ENCODE measurements around the gene CDC45.
"Not testable (repeated sequence)": the region's sequence is repeated elsewhere in the genome, so short reads cannot be mapped to it uniquely, and the experiment has no call there.

Gene CDC45, protein sequence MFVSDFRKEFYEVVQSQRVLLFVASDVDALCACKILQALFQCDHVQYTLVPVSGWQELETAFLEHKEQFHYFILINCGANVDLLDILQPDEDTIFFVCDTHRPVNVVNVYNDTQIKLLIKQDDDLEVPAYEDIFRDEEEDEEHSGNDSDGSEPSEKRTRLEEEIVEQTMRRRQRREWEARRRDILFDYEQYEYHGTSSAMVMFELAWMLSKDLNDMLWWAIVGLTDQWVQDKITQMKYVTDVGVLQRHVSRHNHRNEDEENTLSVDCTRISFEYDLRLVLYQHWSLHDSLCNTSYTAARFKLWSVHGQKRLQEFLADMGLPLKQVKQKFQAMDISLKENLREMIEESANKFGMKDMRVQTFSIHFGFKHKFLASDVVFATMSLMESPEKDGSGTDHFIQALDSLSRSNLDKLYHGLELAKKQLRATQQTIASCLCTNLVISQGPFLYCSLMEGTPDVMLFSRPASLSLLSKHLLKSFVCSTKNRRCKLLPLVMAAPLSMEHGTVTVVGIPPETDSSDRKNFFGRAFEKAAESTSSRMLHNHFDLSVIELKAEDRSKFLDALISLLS

DNA sequence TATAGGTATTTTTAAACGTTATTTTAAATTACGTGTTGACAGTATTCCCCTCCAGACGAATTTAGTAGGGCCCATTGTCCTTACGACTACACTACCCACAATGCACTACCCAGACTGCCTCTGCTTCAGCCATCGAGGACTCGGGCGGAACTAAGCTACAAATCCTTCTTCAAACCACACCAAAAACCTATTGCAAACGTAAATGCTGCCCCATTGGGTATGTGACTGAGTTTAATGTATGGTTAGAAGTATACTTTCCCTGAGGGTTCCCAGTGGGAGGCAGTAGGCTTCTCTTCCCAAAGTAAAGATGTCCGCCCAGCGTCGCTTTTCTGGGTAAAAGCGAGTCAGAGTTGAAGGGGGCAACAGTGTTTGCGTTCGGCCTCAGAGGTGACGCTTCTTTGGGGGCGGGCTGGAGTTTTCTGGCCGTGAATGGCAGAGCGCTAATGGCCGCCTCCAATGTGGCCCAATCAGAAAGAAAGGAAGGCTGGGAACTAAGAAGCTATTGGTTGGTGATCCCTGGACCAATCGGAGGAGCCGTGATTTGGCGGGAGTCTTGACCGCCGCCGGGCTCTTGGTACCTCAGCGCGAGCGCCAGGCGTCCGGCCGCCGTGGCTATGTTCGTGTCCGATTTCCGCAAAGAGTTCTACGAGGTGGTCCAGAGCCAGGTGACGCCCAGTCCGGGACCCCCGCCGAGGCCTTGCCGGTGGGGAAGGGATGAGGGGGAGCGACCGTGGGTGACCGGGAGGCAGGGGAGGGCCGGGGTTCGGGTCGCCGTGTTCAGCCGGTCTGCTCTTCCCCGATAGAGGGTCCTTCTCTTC, at the start of gene CDC45:
TSS of gene CDC45 (plus strand) at position 566 of the 818 bp plus-strand sequence. CDS start at position 615, 49 bp downstream.
- peak; percentile 96 for DNase-seq

DNA sequence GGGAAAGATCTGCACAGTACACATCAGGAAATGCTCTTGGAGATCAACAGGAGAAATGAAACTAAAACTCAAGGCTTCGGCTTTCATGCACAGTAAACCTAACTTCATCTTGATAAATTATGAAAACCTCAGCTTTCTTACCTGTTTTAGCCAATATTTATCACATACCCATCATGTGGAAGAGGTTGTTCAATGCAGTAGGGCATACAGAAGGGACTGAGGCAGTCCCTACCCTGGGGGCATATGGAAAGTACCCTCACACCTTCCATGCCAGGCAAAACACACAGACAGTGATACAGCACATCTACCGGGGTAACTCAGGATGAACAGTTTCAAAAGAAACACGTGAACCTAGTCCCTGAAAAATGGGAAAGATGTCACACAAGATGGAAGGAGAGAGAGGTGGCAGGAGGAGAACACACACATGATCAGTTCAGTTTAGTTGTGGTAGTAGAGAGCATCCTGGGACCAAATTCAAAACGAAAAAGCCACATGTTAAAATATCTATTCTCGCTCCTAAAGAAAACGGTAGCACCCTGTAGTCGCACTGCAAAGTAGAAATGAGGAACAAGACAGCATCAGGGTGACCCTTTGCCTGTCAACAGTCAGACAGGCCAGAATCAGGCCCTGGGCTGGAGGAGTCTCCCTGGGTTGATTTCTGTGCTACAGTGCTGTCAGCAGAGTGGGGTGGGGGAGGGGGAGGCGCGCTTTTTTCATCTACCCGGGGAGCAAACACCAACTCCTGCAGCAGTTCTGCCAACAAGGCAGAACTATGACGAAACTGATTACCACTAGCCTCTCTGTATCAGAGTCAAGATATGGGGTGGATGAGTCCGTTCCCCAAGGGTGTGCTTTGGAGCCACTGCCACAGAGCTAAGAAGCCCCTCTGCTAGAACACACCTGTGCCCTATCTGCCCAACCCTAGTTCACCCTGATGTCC, 49.5 kb upstream of the CDC45 start:
- DNase-seq: no peak

DNA sequence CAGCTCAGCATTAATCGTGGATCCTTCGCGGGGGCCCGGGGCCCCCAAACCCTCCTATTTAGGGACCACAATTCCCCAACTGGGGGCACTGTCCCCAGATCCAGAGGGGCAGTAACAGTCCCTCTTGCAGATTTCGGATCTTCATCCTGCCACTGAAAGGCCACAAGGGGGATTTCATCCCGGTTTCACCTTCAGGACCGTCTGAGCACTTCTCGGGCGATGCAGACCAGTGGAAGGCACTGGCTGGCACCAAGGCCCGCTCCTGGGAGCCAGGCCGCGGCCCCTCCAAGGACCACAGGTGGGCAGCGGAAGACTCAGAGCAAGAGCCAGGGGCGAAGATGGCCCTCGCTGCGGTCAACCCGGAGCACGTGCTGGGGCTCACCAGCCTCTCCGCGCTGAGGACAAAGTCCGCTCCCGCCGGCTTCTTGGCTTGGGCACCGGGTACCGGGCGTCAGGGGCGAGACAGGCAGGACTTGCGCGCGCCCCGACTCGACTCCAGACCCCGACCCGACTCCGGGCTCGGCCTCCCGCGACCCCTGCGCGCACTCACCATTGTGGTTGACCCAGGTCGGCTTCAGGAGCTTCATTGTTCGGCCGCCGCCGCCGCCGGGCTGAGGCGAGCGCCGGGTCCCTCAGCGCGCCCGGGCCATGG, 48.7 kb upstream of the CDC45 start:
- DNase-seq: no peak

DNA sequence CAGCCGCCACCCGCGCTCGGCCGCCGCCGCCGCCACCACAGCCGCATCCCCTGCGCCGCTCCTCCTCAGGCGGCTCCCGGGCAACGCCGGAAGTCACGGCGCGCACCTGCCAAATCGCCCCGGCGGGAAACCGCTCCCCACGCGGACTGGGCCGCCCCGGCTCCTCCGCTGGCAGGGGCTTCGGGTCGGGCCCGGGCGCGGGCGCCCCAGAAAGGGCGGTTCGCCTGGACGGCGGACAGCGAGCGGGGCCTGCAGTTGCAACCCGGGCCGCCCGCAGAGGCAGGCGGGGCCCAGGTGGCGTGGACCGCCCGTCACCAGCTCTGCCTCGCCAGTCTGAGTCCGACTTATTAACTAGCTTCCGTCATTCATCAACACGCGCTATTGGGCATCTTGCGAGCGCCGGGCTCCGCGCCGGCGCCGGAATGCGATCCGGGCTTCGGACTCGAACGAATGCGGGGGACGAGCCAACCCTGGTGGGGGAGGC, 48.0 kb upstream of the CDC45 start, which contains the start of gene HIRA:
TSS of gene HIRA (minus strand) at position 85 of the 484 bp plus-strand sequence. CDS start 257 bp downstream, outside the sequence.
- DNase-seq: peak; percentile 31

DNA sequence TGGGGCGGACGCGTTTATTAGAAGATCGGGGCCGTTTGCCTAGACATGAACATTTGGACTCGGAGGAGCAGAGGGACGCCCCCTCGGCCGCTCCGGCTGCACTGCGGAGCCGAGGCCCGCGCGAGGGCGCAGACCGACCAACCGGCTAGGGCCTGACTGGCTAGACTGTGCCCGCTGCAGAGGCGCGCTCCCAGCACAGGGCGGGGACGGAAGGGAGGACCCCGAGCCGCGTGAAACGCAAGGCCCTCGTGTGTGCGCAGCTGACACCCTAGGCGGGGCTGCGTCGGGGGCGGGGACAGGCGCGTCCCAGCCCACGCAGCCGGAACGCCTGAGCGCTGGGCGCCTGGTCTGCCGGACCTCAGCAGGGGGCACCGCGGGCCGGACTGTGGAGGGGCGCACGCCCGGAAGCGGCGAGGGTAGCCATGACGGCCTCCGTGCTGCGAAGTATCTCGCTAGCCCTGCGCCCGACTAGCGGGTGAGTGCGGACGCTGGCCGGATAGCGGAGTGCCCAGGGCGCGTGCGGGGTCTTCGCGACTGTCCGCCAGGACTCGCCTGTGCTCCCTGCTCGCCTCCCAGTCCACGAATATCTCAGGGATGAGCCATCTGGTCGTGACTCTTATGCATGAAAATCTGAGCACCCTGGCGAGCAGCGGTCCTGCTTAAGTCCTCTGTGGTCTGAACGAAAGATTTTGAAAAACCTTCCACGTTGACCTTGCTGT, 47.4 kb upstream of the CDC45 start, which contains the start of gene MRPL40:
TSS of gene MRPL40 (plus strand) at position 413 of the 719 bp plus-strand sequence. CDS start at position 423, 10 bp downstream.
- peak; percentile 86 for DNase-seq

DNA sequence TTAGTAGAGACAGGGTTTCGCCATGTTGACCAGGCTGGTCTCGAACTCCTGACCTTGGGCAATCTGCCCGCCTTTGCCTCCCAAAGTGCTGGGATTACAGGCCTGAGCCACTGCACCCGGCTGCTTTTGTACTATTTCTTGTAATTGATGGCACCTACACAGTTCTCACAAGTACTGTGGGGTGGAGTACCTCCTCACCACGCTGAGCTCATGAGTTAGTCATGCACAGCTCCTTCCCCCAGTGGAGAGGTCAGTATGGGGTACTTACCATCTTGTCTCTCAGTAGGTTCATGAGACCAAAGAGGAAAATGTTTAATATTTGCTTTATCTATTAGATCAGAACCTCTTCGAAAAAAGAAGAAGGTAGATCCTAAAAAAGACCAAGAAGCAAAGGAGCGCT, 45.3 kb upstream of the CDC45 start:
- no peak for DNase-seq

DNA sequence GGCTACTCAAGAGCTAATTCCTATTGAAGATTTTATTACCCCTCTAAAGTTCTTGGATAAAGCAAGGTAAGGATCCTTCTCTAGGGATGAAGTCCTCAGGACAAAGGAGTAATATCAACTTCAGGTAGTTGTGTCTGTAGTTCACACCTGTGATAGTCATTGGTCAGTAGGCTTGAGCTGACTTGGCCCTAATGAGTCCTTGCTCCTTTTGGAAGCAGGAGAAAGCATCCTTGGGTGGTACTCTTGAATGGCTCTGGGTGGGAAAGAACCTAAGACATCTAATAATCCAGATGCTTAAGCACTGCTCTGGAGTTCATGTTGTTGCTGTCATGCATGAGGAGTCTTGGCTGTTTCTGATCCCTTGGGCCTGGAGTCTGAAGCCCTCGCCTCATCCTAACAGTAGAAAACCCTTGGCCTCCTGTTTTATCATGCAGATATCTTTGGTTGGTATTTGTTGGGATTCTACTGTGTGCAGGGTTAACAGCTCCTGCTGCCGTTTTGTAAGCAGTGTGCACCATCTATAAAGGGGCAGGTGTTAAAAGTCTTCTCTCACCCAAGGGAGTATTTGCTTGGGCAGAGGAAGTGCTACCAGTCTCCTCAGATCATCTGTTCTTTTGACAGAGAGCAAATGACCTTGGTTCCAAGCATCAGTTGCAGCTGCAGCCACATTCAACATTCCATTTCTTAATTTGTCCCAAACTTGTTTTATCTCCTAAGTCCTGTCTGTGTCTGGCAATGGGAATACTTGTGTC, 44.7 kb upstream of the CDC45 start:
- no peak for DNase-seq

DNA sequence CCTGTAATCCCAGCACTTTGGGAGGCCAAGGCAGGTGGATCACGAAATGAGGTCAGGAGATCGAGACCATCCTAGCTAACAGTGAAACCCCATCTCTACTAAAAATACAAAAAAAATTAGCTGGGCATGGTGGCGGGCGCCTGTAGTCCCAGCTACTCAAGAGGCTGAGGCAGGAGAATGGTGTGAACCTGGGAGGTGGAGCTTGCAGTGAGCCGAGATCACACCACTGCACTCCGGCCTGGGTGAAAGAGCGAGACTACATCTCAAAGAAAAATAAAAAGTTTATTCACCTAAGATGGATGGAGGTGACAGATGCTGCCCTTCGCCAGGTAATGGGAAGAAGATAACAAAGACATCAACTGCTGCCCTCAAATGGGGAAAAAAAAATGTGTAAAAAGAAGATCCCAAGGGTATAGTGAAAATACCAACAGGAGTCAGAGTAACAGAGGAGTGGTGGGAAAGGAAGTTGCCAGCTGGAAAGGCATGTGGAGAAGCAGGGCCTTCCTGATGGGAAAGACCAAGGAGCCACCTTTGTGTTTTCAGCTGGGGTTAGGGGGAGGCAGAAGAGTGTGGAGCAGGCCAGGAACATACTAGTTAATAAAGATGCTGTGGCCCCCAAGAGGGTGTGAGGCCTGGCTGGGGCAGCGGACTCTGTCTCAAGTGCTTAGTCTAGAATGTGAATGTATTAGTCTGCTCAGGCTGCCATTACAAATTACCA, 43.1 kb upstream of the CDC45 start:
- DNase-seq: not testable (repeated sequence)

DNA sequence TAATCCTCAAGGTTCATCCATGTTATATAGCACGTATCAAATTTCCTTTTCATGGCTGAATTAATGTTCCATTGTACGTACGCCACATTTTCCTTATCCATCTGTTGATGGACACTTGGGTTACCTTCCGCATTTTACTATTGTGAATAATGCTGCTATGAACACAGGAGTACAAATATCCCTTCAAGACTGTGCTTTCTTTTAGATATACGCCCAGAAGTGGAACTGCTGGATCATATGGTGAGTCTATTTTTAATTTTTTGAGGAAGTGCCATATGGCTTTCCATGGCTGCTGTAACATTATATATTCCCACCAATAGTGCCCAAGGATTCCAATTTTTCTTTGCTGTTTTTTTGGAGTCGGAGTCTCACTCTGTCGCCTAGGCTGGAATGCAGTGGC, 41.4 kb upstream of the CDC45 start:
- no peak for DNase-seq

DNA sequence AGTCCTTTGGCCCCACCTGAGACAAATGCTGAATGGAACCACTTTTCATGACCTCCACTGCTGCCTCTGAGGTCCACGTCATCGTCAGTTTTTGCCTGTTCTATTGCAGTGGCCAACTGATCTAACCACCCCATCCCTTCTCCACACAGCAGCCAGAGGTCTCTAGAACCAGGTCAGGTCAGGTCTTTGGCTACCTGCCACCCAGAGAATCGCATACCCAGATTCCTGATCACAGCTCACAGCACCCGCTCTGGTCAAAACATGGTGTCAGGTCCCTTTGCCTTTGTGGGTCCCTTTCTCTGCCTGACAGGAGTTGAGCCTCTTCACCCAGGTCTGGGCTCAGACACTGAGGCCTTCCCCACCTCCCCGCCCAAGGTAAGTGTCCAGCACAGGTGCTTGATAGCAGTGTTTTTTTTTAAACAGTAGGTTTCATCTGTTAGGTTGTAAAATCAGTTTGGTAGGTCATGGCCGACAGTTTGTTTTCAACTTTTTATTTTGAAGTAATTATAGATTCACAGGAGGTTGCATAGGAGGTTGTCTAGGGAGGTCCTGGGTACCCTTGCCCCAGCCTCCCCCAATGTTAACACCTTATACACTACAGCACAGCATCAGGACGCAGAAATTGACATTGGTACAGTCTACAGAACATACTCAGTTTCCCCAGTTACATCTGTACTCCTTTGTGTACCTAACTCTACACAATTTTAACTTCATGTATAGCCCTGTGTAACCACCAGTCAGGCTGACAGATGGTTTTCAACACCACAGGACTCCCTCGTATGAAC, 39.1 kb upstream of the CDC45 start:
- no peak for DNase-seq

DNA sequence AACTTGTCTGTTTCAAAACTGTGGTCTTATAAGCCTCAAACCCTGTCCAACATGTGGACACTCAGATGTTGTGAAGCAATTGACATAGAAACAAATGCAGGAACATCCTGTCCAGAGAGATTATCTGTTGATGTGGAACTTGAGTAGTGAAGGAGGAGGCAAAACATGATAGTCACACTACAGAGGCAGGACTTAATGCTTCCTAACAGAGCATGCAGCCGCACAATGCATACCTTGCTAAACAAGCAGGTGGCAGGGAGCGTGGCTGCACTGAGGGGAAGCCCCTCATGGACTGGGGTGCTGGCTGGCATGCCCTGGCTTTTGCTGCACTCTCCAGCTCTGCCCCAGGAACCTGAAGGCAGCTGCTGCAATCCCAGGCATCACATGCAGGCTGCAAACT, 37.6 kb upstream of the CDC45 start:
- DNase-seq: no peak

DNA sequence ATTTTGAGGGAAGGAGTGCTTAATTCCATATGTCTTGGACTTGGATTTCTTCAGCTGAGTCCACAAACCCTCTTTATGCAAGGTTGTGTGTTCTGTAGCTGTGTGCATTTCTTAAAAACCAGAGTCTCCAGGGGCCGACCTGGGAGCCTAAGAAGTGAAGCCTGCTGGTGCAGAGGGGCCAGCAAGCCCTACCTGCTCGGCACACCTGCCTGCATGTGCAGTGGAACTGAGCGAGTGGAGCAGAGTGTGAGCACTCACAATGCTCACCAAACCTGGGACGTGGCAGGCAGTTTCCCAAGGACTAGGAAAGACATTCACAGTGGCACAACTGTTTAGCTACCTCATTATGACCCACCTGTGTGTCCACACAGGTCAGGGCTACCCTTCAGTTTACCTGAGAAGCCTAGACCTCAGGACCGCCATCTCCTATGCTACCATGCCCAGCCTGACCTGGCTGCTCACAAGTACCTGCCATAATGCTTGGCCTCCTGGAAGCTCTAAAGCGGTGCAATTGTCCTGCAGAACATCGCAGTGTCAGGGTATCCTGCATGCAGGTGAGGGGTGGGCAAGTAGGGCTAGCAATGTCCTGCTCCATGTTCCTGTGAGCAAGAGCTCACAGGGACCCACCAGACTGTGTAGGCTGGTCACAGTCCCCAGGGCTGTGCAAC, 36.0 kb upstream of the CDC45 start:
- DNase-seq: no peak

DNA sequence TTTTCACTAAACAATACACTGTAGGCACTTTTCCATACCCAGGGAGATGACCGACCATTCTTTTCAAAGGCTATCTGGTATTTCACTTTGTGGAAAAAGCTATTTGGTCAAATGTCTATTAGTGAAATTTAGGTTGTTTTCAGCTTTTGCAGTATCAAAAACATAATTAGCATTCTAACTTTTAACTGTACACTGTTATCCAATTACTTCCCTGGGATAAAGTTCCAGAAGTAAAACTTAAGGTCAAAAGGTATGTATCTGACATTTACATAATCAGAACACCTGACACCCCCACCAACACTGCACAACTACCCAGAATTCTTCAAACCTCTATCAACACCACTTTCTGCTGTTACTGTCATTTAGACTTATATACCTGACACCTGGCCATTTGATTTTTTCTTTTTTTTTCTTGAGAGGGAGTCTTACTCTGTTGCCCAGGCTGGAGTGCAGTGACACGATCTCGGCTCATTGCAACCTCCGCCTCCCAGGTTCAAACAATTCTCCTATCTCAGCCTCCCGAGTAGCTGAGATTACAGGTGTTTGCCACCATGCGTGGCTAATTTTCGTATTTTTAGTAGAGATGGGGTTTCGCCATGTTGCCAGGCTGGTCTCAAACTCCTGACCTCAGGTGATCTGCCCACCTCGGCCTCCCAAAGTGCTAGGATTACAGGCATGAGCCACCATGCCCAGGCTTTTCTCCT, 34.3 kb upstream of the CDC45 start:
- not testable (repeated sequence) for DNase-seq

DNA sequence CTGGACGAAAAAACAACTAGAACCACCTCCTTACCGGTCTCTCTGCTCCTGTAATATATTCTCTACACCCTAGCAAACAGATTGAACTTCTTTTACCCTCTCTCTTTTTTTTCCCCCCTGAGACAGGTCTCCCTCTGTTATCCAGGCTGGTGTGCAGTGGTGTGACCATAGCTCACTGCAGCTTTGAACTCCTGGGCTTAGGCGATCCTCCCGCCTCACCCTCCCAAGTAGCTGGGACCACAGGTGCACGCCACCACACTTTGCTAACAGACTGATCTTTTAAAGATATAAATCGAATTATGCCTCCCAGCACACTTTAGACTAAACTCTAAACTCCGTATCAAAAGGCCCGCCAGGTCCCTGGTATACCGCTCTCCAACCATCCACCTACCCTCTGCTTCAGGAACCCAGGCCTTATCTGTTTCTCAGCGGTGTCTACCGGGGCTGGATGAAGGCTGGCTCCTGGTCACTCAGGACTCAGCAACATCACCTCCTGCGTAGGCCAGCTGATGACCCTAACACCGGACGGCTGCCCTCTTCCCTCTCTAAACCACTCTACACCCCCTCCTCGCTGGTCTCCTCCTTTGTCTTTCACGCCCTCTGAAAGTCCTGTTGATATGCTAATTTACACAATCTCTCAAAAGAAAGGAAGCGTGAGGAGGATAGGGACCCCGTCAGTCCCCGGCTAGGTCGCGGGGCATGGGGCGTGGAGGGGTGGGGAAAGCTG, 33.0 kb upstream of the CDC45 start:
- no peak for DNase-seq

DNA sequence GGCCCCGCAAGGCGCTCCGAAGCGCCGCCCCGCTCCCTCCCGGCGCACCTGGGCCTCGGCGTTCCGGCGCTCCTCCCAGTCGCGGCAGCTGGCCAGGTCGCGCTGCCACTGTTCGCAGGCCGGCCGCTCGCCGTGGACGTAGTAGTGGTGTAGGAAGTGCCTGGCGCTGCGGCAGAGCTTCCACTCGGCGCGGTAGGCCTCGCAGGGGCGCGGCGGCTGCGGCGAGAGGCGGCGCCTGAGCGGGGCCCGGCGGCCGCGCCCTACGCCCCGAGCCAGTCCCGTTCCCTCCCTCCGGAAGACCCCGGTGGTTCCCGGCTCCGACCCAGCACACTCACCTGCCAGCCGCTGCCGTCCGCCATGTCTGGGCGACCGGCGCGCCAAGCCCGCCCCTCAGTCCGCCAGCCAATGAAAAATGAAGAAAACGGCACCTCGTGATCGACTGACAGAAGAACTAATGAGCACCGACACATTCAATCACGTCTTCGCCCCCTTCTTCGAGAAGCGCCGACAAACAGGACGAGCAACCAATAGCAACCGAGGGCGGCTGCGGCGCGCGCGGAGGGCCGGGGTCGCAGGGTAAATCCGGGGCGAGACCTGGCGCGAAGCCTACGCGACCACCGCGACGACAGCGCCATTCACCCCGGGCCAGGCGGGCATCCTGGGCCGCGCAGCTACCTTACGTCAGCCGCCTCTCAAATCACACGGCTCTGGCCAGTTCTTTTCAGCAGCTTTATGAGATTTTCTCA, 32.2 kb upstream of the CDC45 start, which contains the start of gene C22orf39:
TSS of gene C22orf39 (minus strand) at position 382 of the 746 bp plus-strand sequence. CDS start at position 359, 23 bp downstream.
- peak; percentile 91 for DNase-seq
